ENCODE data around the gene HOXA3. TPM values are rescaled to one million over a fixed set of nuclear protein-coding genes. Genes with fewer than 3 reads are reported as not detected.

The HOXA3 gene
- total RNA-seq, 2 experiments from 2014 or later, result not detected

DNA sequence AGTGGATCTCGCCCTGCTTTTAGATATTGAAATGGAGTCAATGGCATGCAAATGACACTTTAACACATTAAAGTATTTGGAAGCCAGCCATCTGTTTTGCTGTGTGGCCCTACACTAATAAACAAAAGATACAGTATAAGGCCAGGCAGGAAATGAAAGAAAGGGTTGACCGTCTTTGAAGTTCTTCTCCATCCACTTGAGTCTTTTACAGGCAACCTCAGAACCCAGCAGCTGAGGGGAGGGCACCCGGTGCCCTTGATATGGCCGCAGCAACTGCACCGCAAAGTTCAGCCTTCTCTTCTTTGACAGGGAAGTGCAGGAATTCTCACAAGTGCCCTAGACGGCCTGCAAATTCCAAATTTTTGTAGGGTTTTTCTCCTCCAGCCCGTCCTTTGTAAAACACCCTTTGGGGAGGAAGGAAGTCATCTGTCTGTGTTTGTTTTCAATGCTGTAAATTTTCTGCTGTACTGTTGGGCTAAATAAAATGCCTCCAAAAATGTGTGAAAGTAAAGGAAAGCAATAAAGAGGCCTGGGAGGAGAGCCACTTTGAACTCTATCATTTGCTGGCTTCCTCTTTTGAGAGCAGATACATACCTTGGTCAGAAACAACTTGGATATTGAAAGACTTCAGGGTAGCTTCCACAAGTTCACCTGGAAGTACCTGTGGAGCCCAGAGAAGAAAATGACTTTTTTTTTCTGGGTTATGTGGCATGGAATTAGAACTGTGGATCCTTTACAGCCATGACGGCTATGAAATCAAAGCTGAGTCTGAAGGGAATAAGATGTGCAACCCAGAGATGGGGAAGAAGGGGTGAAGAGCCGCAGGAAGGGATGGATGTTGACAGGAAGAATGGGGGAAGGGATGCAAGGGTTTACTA is 60.2 kb downstream of the HOXA3 start:
- ChIA-PET CTCF (interaction anchor here (0.9 kb wide), 1 partner anchor 48 kb away, joined by 3 read pairs; no protein-coding TSS in a partner anchor), POLR2A (no interaction called here)

DNA sequence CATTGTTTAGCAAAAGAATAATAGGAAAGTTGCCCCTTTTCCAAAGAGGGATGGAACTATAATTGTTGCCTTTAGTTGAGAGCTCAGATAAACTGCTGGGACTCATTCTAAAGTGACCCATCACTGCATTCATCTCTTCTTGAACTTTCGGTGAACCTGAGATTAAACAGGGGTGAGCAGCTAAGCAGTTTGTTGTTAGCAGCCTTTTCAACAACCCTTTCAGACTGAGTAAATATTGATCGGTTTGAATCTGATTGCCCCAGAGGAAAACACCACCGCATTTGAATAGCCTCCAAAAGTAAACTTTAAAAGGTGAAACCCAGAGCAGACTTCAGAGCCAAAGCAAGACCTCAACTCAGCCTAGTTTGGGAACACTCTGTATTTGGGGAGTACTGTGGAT is 61.3 kb downstream of the HOXA3 start:
- ChIA-PET POLR2A (no interaction called here), CTCF (no interaction called here)

DNA sequence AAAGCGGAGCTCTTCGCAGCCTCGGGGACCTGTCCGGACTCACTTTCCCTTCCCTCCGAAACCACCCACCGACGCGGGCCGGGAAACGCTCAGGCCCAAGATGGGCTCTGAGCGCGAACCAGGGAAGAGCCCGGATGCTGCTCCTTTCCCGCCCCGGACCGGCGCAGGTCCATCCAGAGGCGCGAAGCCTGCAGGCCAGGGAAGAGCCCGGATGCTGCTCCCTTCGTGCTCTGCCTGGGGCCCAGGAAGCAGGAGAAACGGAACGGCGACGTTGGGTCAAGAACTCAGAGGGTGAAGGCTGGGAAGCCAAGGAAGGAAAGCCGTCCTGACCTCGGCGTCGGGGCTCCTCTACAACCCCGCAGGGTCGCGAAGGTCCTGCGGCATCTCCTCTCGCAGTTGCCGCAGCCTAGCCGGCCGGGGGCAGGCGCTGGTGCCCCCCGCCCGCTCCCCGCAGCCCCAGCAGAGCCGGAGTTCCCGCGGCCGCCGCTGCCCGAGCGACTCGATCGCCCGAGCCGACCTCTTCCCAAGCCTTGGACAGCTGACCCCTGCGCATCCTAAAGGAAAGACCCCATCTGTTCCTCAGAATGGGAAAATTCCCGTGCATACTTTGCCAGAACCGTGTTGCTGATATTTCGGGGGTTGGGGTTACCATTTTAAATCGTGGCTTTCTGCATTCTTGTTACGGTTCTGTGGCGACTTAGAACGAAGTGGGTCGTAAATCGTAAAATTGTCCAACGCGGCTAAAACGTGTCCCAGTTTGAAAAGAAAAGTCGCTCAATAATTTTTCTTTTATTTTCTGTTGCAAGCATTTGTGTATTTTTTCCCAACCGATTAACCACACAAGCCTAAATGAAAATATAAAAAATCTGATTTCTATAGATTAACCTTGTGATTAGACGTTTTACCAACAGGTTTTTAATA is 64.1 kb downstream of the HOXA3 start:
- POLR2A ChIA-PET, result no interaction called here
- CTCF ChIA-PET, result no interaction called here

DNA sequence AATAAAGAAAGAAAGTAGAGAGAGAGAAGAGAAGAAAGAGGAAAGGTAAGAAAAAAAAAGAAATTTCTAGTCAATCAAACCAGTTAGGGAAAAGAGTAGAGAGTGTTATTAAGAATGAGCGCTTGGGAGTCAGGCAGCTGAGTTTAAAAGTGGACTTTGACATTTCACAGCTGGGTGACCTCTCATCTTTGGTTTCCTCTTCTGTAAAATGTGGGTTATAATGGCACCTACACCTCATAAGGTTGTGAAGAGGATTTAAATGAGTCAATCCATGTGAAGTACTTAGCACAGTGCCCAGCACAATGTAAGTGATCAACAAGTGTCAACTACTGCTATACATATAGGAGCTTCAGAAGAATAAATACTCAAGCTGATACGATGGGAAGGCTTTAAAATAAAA is 68.7 kb downstream of the HOXA3 start:
- ChIA-PET CTCF (no interaction called here), POLR2A (no interaction called here)

DNA sequence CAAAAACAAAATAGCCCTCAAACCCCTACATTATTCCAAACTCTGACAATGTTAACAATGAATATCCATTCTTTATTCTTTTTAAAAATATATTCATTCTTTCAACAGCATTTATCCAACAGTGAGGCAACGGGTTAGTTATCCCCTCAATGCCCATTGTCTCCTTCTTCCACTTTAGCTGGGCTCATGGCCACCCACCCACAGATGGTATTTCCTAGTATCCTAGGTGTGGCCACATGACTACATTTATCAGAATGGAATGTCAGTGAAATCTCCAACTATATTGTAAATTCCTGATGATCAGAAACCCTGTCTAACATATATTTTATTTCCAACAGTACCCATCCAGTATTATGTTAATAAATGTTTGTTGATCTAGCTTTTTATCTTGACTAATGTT is 70.2 kb downstream of the HOXA3 start:
- POLR2A ChIA-PET, result no interaction called here
- CTCF ChIA-PET, result no interaction called here

DNA sequence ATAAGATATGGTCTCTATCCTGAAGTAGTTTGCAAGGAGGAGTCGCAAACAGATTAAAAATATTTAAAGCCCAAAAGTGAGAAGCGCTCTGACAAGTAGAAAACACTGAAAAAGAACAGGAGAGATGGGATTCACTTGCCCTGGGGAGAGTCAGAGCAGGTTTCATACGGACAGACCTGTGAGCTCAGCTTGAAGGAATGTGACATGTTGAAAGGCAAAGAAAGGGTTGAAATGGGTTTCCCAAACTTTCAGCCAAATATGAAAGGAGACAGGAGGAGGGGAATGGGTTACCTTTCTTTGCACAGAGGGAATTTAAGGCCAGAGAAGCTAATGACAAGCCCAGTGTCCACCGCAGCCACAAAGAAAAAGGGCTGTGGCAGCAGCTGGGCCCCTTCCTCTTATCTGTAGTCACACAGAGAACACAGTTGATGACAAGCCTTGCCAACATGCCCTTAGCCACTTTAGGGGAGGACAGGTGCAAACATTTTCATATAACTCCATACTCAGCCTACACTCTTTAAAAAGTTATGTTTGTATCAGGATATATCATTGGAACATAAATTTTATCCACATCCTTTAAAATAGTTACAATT is 71.4 kb downstream of the HOXA3 start:
- CTCF ChIA-PET, result no interaction called here

GRCh38 chr7:27079234-27079975 is 73.0 kb downstream of the HOXA3 start:
- CTCF ChIA-PET, result no interaction called here
- POLR2A ChIA-PET, result no interaction called here

More for the DNA sequence above, 71.4 kb downstream of the HOXA3 start:
- POLR2A ChIA-PET, result no interaction called here

- POLR2A ChIA-PET, result no interaction called here
- CTCF ChIA-PET, result no interaction called here
Observed at GRCh38 chr7:27078616-27079233, 73.7 kb downstream of the HOXA3 start.

DNA sequence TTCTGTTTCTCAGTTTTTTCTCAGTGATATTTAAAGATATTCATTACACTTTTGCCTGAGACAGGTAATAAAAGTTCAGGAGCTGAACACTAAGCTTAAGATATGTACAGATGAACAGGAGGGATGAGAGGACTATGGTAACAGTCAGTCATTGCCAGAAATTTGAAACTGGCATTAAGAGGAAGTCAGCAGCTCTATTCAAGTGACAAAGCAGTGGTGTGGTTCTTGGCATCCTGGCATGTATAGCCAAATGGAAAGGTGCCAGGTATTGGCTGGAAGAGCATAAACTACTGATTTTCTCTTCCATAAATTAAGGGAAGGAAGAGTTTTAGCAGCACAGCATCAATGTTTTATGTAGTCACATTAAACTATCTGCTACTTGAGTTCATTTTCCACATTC is 79.3 kb downstream of the HOXA3 start:
- CTCF ChIA-PET, result no interaction called here
- POLR2A ChIA-PET, result interaction anchor here (0.7 kb wide), 1 partner anchor 20 kb away, joined by 7 read pairs; no protein-coding TSS in a partner anchor

- CTCF ChIA-PET, result no interaction called here
- POLR2A ChIA-PET, result no interaction called here
Observed at GRCh38 chr7:27071622-27072390, 80.6 kb downstream of the HOXA3 start.

- CTCF ChIA-PET, result no interaction called here
- POLR2A ChIA-PET, result no interaction called here
Observed at GRCh38 chr7:27068259-27068658, 84.1 kb downstream of the HOXA3 start.

- CTCF ChIA-PET, result no interaction called here
- POLR2A ChIA-PET, result no interaction called here
Observed at GRCh38 chr7:27066148-27066547, 86.2 kb downstream of the HOXA3 start.

- POLR2A ChIA-PET, result no interaction called here
- CTCF ChIA-PET, result no interaction called here
Observed at GRCh38 chr7:27065709-27066108, 86.7 kb downstream of the HOXA3 start.

GRCh38 chr7:27064661-27065060 is 87.7 kb downstream of the HOXA3 start:
- CTCF ChIA-PET, result no interaction called here
- POLR2A ChIA-PET, result no interaction called here

DNA sequence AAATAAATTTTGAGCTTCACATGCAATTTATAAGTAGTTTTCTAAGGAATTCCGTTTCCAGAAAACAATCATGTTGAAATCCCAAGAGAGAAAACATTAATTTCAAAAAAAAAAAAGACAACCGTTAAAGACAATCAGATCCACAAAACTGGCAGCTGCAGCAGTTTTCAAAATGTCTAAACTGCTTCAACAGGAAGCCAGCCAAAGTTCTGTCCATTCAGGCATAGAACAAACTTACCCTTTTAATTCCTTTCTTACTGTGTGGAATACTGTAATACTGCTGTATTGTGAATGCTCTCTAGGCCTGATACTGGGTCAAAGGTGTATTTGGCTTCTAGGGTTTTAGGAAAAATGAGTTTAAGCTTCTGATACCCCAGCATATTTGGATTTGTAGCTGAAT is 88.2 kb downstream of the HOXA3 start:
- CTCF ChIA-PET, result interaction anchor here (0.7 kb wide), 1 partner anchor 177 kb away, joined by 4 read pairs; no protein-coding TSS in a partner anchor
- POLR2A ChIA-PET, result interaction anchor here (0.6 kb wide), 1 partner anchor 136 kb away, joined by 3 read pairs; the partner anchor contains the start of gene HOXA13

DNA sequence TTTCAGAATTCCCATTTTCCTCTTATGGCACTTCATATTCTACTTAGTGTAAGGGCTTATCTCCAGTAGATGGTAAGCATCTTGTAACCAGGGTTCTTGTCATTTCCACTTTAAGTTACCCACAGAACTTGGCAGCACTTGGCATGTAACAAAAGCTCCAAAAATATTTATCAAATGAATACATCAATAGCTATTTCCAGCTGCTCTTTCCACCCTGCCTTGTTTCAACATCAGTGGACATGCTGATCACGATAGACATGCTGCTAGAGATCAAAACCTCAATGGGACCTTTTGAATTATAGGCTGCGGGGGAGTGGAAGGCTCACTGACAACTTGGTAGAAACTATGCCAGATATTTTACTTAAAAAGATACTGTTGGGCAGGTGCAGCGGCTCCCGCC is 89.4 kb downstream of the HOXA3 start:
- POLR2A ChIA-PET, result no interaction called here
- CTCF ChIA-PET, result no interaction called here
